ENCODE data around the gene MRPL21. TPM values are rescaled to one million over a fixed set of nuclear protein-coding genes. Genes with fewer than 3 reads are reported as not detected.

Gene MRPL21
- total RNA-seq, 2 experiments from 2014 or later, result 47.6 to 53.4 TPM

DNA sequence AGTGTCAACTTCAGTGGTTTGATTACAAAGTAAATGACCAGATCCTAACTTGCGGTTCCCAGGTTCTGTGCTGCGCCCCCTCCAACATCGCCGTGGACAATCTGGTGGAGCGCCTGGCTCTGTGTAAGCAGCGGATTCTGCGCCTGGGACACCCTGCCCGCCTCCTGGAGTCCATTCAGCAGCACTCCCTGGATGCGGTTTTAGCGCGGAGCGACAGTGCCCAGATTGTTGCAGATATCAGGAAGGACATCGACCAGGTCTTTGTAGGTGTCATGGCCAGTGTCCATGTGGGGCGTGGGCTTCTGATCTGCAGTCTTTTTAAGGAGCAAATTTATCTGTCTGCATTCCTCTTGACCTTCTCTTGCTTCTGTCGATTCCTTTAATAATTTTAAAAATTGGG, 11.1 kb upstream of the MRPL21 start:
- Mint-ChIP-seq H3K9me3 (no peaks in the 10 kb centered on the region), H3K4me1 (peaks cover 5% of the 10 kb centered on the region), H3K36me3 (ENCODE audit: low read depth) (peaks cover 51% of the 10 kb centered on the region), H3K4me3 (no peak overlapping the region), H3K27me3 (no peaks in the 10 kb centered on the region), H3K27ac (no peak overlapping the region)
- no peak for DNase-seq
- POLR2A ChIA-PET, result no interaction called here
- CTCF ChIA-PET, result no interaction called here

GRCh38 chr11:68913188-68913587, 9.6 kb upstream of the MRPL21 start:
- no peak for DNase-seq
- ChIA-PET POLR2A (interaction anchor here (0.7 kb wide), 1 partner anchor 9 kb away, joined by 3 read pairs; the partner anchor contains the start of genes IGHMBP2 and MRPL21), CTCF (no interaction called here)
- H3K36me3 Mint-ChIP-seq (ENCODE audit: low read depth), result peaks cover 44% of the 10 kb centered on the region
- no peak overlapping the region for H3K4me3 Mint-ChIP-seq
- no peaks in the 10 kb centered on the region for H3K27me3 Mint-ChIP-seq
- no peaks in the 10 kb centered on the region for H3K9me3 Mint-ChIP-seq
- no peak overlapping the region for H3K27ac Mint-ChIP-seq
- H3K4me1 Mint-ChIP-seq, result peaks cover 5% of the 10 kb centered on the region

- ChIA-PET CTCF (no interaction called here), POLR2A (no interaction called here)
- H3K4me3 Mint-ChIP-seq, result no peak overlapping the region
- H3K27me3 Mint-ChIP-seq, result no peaks in the 10 kb centered on the region
- peaks cover 40% of the 10 kb centered on the region for H3K36me3 Mint-ChIP-seq (ENCODE audit: low read depth)
- no peak overlapping the region for H3K27ac Mint-ChIP-seq
- DNase-seq, result no peak
- H3K9me3 Mint-ChIP-seq, result no peaks in the 10 kb centered on the region
- H3K4me1 Mint-ChIP-seq, result peaks cover 5% of the 10 kb centered on the region
Observed at GRCh38 chr11:68912254-68912653, 8.6 kb upstream of the MRPL21 start.

- Mint-ChIP-seq H3K27me3 (no peaks in the 10 kb centered on the region), H3K36me3 (ENCODE audit: low read depth) (peaks cover 39% of the 10 kb centered on the region), H3K4me3 (no peak overlapping the region), H3K9me3 (no peaks in the 10 kb centered on the region), H3K4me1 (peaks cover 5% of the 10 kb centered on the region), H3K27ac (no peak overlapping the region)
- POLR2A ChIA-PET, result no interaction called here
- CTCF ChIA-PET, result no interaction called here
- DNase-seq, result no peak
Observed at GRCh38 chr11:68911731-68912130, 8.1 kb upstream of the MRPL21 start.

DNA sequence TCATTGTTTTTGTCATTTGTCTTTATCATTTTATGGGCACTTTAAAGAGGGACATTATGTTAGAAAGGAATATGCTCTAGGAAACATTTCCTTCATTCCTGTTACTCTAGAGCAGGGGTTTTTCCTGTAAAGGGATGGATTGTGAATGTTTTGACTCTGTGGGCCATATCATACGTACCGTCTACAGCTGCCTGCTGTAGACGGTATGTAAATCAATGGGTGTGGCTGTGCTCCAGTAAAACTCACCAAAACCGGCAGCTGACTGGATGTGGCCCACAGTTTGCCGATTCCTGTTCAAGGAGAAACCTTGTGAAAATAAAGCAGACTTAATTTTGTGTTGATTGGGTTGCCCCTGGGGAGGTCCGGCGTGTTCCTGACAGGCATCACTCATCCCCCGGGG, 7.3 kb upstream of the MRPL21 start:
- CTCF ChIA-PET, result no interaction called here
- no peaks in the 10 kb centered on the region for H3K27me3 Mint-ChIP-seq
- POLR2A ChIA-PET, result interaction anchor here (0.9 kb wide), 1 partner anchor 9 kb away, joined by 3 read pairs; no protein-coding TSS in a partner anchor

GRCh38 chr11:68908273-68908672, 4.6 kb upstream of the MRPL21 start:
- Mint-ChIP-seq H3K9me3 (no peaks in the 10 kb centered on the region), H3K27ac (no peak overlapping the region), H3K4me1 (peaks cover 23% of the 10 kb centered on the region), H3K27me3 (no peaks in the 10 kb centered on the region), H3K4me3 (no peak overlapping the region), H3K36me3 (ENCODE audit: low read depth) (peaks cover 28% of the 10 kb centered on the region)
- no peak for DNase-seq
- CTCF ChIA-PET, result no interaction called here
- POLR2A ChIA-PET, result no interaction called here

More for the DNA sequence above, 7.3 kb upstream of the MRPL21 start:
- peaks cover 32% of the 10 kb centered on the region for H3K36me3 Mint-ChIP-seq (ENCODE audit: low read depth)
- no peaks in the 10 kb centered on the region for H3K9me3 Mint-ChIP-seq
- H3K4me1 Mint-ChIP-seq, result peaks cover 2% of the 10 kb centered on the region
- no peak overlapping the region for H3K27ac Mint-ChIP-seq
- no peak overlapping the region for H3K4me3 Mint-ChIP-seq
- no peak for DNase-seq

DNA sequence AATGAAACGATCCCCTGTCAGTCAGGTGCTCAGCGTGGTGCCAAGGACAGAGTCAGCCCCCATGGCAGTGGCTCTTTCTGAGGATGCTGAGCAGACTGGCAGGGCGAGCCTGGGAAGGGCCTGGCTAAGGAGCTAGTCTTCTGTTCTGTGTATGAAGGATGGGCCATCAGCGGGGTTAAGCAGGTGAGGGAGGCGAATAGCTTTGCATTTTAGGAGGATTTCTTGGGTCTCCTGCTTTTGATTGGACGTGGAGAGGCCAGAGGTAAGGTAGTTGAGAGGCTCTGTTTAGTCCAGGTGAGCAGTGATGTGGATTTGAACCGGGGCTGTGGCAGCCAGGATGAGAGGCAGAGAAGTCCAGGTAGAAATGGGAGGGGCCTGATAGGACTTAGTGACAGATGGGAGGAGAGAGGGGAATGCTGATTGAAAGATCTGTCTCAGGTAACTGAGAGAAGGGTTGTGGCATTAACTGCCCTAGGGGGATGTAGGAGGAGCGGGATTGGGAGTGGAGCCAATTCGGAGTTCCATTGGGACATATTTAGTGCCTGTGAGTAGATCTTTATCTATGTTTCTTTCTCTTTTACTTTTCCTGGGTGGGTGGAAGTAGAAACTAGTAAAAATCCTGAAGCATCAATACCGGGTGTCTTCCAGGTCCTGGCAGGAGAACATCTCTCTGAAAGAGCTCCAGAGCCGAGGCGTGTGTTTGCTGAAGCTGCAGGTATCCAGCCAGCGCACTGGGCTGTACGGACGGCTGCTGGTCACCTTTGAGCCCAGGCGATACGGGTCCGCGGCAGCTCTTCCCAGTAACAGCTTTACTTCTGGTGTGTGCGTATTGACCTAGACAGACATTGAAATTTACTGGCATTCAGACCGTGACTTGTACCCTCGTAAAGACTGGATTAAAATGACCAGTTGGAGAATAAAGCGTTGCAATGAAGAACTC, 2.1 kb upstream of the MRPL21 start:
- no peaks in the 10 kb centered on the region for H3K27me3 Mint-ChIP-seq

GRCh38 chr11:68904248-68904847, 716 bp upstream of the MRPL21 start:
- Mint-ChIP-seq H3K27me3 (no peaks in the 10 kb centered on the region), H3K4me3 (peak overlapping the region; percentile 99), H3K4me1 (peaks cover 45% of the 10 kb centered on the region), H3K27ac (peak overlapping the region; percentile 88), H3K9me3 (no peaks in the 10 kb centered on the region), H3K36me3 (ENCODE audit: low read depth) (peaks cover 14% of the 10 kb centered on the region)
- peak; percentile 33 for DNase-seq
- CTCF ChIA-PET, result no interaction called here
- POLR2A ChIA-PET, result interaction anchor here (0.6 to 1.8 kb wide), 14 partner anchors 9 to 448 kb away, joined by 3 to 5 read pairs (median 3); no protein-coding TSS in a partner anchor

More for the DNA sequence above, 2.1 kb upstream of the MRPL21 start:
- Mint-ChIP-seq H3K4me3 (peak overlapping the region; percentile 99), H3K36me3 (ENCODE audit: low read depth) (peaks cover 18% of the 10 kb centered on the region), H3K9me3 (no peaks in the 10 kb centered on the region), H3K4me1 (peaks cover 42% of the 10 kb centered on the region), H3K27ac (no peak overlapping the region)
- ChIA-PET POLR2A (no interaction called here), CTCF (no interaction called here)
- DNase-seq, result no peak

DNA sequence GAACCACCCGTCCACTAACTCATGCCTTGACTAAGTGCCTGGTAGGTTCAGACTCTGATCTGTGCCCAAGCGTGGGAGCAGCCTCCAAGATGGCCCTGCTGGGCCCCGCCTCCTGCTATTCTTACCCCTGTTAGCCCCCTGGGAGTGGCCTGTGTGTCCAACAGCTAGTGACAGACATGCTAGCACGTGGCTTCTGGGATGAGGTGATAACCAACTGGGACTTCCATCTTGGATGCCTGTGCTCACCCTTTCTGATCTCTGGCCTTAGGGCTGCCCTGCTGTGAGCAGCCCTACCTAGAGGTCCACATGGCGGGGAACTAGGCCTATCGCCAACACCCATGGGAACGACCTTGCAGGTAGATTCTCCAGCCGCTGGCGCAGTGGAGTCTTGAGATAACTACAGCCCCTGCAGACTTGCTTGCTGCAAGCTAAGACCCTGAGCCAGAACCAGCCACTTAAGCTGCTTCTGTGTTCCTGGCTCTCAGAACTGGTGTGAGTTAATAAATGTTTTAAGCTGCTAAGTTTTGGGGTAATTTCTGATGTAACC, 2.7 kb downstream of the MRPL21 start:
- H3K4me1 Mint-ChIP-seq, result peaks cover 42% of the 10 kb centered on the region
- H3K36me3 Mint-ChIP-seq (ENCODE audit: low read depth), result peaks cover 16% of the 10 kb centered on the region
- ChIA-PET CTCF (no interaction called here), POLR2A (no interaction called here)
- H3K9me3 Mint-ChIP-seq, result no peaks in the 10 kb centered on the region
- H3K27ac Mint-ChIP-seq, result no peak overlapping the region
- H3K27me3 Mint-ChIP-seq, result no peaks in the 10 kb centered on the region
- DNase-seq, result no peak
- no peak overlapping the region for H3K4me3 Mint-ChIP-seq

- Mint-ChIP-seq H3K36me3 (ENCODE audit: low read depth) (peaks cover 19% of the 10 kb centered on the region), H3K4me1 (peaks cover 13% of the 10 kb centered on the region), H3K4me3 (no peak overlapping the region), H3K9me3 (no peaks in the 10 kb centered on the region), H3K27ac (no peak overlapping the region), H3K27me3 (no peaks in the 10 kb centered on the region)
- no peak for DNase-seq
- ChIA-PET POLR2A (no interaction called here), CTCF (no interaction called here)
Observed at GRCh38 chr11:68897441-68897840, 6.2 kb downstream of the MRPL21 start.

- DNase-seq, result no peak
- peaks cover 5% of the 10 kb centered on the region for H3K4me1 Mint-ChIP-seq
- no peaks in the 10 kb centered on the region for H3K9me3 Mint-ChIP-seq
- POLR2A ChIA-PET, result no interaction called here
- CTCF ChIA-PET, result no interaction called here
- no peak overlapping the region for H3K4me3 Mint-ChIP-seq
- H3K27me3 Mint-ChIP-seq, result no peaks in the 10 kb centered on the region
- peaks cover 20% of the 10 kb centered on the region for H3K36me3 Mint-ChIP-seq (ENCODE audit: low read depth)
- H3K27ac Mint-ChIP-seq, result no peak overlapping the region
Observed at GRCh38 chr11:68896171-68896959, 7.3 kb downstream of the MRPL21 start.

DNA sequence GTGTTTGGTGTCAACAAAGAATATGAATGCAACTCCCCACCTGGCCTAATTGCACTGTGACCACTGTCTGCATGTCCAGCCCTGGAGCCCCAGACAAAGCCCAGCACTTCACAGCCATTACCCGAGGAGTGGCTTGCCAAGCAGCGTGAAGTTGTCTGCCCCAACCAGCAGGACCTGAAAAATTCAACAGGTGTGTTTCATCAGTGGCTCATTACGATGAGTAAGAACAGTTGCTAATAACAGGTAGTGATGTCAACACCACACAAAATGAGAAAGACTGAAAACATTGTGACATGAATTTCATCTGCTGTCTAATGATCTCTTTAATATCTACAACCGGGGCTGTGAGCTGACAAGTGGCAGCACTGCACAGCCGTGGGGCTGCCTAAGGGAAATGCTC, 10.3 kb downstream of the MRPL21 start:
- no peaks in the 10 kb centered on the region for H3K4me1 Mint-ChIP-seq
- CTCF ChIA-PET, result no interaction called here
- no peak overlapping the region for H3K4me3 Mint-ChIP-seq
- peaks cover 25% of the 10 kb centered on the region for H3K36me3 Mint-ChIP-seq (ENCODE audit: low read depth)
- POLR2A ChIA-PET, result no interaction called here
- H3K27me3 Mint-ChIP-seq, result no peaks in the 10 kb centered on the region
- DNase-seq, result no peak
- H3K9me3 Mint-ChIP-seq, result no peaks in the 10 kb centered on the region
- H3K27ac Mint-ChIP-seq, result no peak overlapping the region

DNA sequence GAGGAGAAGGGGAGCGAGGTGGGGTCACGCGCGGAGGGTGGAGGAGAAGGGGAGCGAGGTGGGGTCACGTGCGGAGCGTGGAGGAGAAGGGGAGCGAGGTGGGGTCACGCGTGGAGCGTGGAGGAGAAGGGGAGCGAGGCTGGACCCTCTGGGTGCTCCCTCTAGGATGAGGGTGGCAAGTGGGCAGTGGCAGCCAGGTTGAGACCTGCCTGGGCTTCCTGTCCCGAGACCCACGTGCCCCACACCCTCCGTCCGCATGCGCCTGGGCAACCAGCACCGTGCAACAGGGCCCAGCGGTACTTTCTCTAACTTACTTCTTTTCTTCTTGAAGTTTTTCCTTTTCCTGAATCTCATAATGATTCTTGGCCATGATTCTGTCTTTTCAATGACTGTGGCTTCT, 11.1 kb downstream of the MRPL21 start:
- POLR2A ChIA-PET, result no interaction called here
- no peak overlapping the region for H3K4me3 Mint-ChIP-seq
- H3K27me3 Mint-ChIP-seq, result no peaks in the 10 kb centered on the region
- no peak for DNase-seq
- CTCF ChIA-PET, result no interaction called here
- peaks cover 21% of the 10 kb centered on the region for H3K36me3 Mint-ChIP-seq (ENCODE audit: low read depth)
- H3K9me3 Mint-ChIP-seq, result no peaks in the 10 kb centered on the region
- H3K27ac Mint-ChIP-seq, result no peak overlapping the region
- H3K4me1 Mint-ChIP-seq, result no peaks in the 10 kb centered on the region

Measured in activated CD4-positive, alpha-beta memory T cell treated with anti-CD3 and anti-CD28 coated beads, Interleukin-2, amount 10 ng/mL, durations not matched to agents 7 days and 5 days (primary cell).